Lower leg skin (tissue), 4 donors: Measurements from ENCODE around the gene C1orf21. TPM values are rescaled to one million over a fixed set of nuclear protein-coding genes. Genes with fewer than 3 reads are reported as not detected.

Experiments used
- DNase-seq, 2 donors: peaks; one replicate each; pipeline ENCODE4 v3.0.0-alpha.2; 2019; ENCODE audit warnings: low spot score in 2 of 2
- H3K4me3 ChIP-seq: fragments of 200-600 bp; sonication (generic); 2 replicates; pipeline ENCODE4 v1.5.1; 2017; ENCODE audit warnings: mild to moderate bottlenecking, low read depth; ENCODE audit not compliant: poor library complexity, severe bottlenecking
- CTCF ChIP-seq, 3 donors: fragments of 450-650 bp; IDR thresholded peaks; one replicate each; pipeline ENCODE4 v1.5.1; 2016; ENCODE audit warnings: antibody characterized with exemption in 3 of 3, mild to moderate bottlenecking in 3 of 3, moderate library complexity in 2 of 3
- POLR2A ChIP-seq, 2 donors: fragments of 450-650 bp; IDR thresholded peaks; one replicate each; pipeline ENCODE4 v1.6.1; 2016 to 2017; ENCODE audit warnings: antibody characterized with exemption in 2 of 2, mild to moderate bottlenecking in 1 of 2, moderate library complexity in 1 of 2
- WGBS, 2 donors: methylation state at CpG; one replicate each; pipeline ENCODE4 v1.1.5; 2018; 5-methylcytosine and 5-hydroxymethylcytosine counted together
- intact Hi-C: fragments of 100-400 bp; cut with DNase I; formaldehyde crosslinking; loops from one replicate; pipeline ENCODE4 v1.15.0; 2023; ENCODE audit warnings: low total_unique reads
- total RNA-seq, 4 donors: library from RNA; depleted of rRNA; stranded (reverse); fragments of >200 nt; gene quantifications; one replicate each; pipeline ENCODE4 v1.1.0, GENCODE V29; 2016

Gene C1orf21
- total RNA-seq, 4 donors from 2014 or later, result 37.6 to 79.4 (median 56.2) TPM

GRCh38 chr1:184557423-184558347 lies 170.9 kb downstream of the C1orf21 start:
- TF ChIP-seq CTCF (IDR thresholded peaks at IDR 0.05) (no peak), POLR2A (IDR thresholded peaks at IDR 0.05) (no peak)
- intact Hi-C loops, result loop anchor here (10.0 kb wide), 1 partner anchor 163 kb away; no protein-coding TSS in a partner anchor
- no peak for DNase-seq
- WGBS, 2 donors, result 55 to 65% methylated on average over 3 of the region's 3 CpGs
- H3K4me3 ChIP-seq, result no peak overlapping the region

DNA sequence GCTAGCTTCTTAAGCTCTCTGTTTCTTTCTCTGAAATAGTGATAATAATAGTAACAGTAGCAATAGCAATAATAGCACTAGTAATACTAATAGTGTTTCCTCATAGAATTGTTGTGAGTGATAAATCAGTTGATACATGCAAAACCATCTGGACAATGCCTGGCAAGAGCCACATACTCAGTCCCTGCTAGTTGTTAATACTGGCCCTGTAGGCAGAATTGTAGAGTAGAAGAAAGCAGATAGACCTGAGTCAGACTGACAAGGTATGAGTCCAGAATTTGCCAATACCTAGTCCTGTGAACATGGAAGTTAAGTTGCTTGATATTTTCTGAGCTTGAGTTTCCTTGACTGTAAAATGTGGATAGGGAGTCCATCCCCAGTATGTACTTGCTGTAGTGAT lies 171.9 kb downstream of the C1orf21 start:
- TF ChIP-seq POLR2A (IDR thresholded peaks at IDR 0.05) (no peak), CTCF (IDR thresholded peaks at IDR 0.05) (no peak)
- no peak overlapping the region for H3K4me3 ChIP-seq
- intact Hi-C loops, result loop anchor here (10.0 kb wide), 1 partner anchor 164 kb away; no protein-coding TSS in a partner anchor
- DNase-seq, result no peak

- no peak overlapping the region for H3K4me3 ChIP-seq
- WGBS, 2 donors, result 100% methylated on average over 1 of the region's 1 CpG
- intact Hi-C loops, result loop anchor here (10.0 kb wide), 1 partner anchor 164 kb away; no protein-coding TSS in a partner anchor
- TF ChIP-seq CTCF (IDR thresholded peaks at IDR 0.05) (no peak), POLR2A (IDR thresholded peaks at IDR 0.05) (no peak)
- DNase-seq, result no peak
Observed at GRCh38 chr1:184559117-184559713, 172.4 kb downstream of the C1orf21 start.

GRCh38 chr1:184562806-184563205 lies 176.0 kb downstream of the C1orf21 start:
- intact Hi-C loops, result loop anchor here (10.0 kb wide), 1 partner anchor 92 kb away; no protein-coding TSS in a partner anchor
- 61 to 62% methylated on average over 1 of the region's 1 CpG for WGBS, 2 donors
- TF ChIP-seq POLR2A (IDR thresholded peaks at IDR 0.05), result no peak
- TF ChIP-seq CTCF (IDR thresholded peaks at IDR 0.05), result no peak
- DNase-seq, result no peak
- no peak overlapping the region for H3K4me3 ChIP-seq

- WGBS, 2 donors, result 11 to 23% methylated on average over 1 of the region's 1 CpG
- intact Hi-C loops, result loop anchor here (10.0 kb wide), 1 partner anchor 91 kb away; no protein-coding TSS in a partner anchor
- no peak for TF ChIP-seq POLR2A (IDR thresholded peaks at IDR 0.05)
- no peak for TF ChIP-seq CTCF (IDR thresholded peaks at IDR 0.05)
- no peak for DNase-seq
- H3K4me3 ChIP-seq, result no peak overlapping the region
Observed at GRCh38 chr1:184563308-184563707, 176.5 kb downstream of the C1orf21 start.
